ENCODE data around the gene NR1D2. TPM values are rescaled to one million over a fixed set of nuclear protein-coding genes. Genes with fewer than 3 reads are reported as not detected.
"Not testable (repeated sequence)": the region's sequence is repeated elsewhere in the genome, so short reads cannot be mapped to it uniquely, and the experiment has no call there.

NR1D2 gene
- 5.9 and 6.1 TPM in 2 replicates for total RNA-seq

DNA sequence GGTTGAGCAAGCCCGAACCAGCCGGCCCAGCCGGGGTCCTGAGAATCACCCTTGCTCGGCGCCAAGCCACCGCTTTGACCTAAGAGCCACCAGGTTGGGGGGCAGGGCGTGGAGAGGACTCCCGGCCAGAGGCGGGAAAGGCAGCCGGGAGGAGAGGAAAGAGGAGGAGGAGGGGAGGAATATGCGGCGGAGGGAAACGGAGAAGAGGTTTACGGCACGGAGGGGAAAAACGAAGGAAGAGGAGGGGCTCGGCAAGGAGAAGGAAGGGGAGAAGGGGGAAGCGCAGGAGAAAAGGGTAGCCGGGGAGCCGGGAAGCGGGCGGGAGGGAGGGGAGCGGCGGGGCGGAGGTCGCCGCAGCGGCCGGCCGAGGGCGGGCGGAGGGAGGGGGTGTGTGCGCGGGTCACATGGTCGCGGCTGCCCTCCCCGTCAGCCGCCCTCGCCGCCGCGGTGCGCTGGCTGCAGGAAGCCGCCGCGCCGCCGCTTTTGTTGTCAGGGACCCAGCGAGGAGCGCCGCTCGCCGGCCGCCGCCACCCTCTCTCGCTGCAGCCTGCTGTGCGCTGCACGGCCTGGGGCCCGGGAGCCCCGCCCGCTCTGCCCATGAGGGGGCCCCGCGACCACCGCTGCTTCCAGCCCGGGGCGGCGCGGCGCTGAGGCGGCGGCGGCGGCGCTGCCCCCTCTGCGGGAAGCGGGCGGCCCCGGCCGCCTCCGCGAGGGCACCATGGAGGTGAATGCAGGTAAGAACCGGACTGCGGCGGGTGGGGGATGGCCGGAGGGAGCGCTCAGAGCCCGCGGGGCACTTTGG, at the start of gene NR1D2:
NR1D2 (plus strand) TSS at position 426 of the 802 bp plus-strand sequence; CDS start at position 719, 293 bp downstream.
- no peak for DNase-seq (ENCODE audit: low read depth)
- peak within 1 kb of the TSS; percentile 82 for H3K4me3 ChIP-seq (ENCODE audit: low read depth, low read length)
- TF ChIP-seq, protein P1, sequence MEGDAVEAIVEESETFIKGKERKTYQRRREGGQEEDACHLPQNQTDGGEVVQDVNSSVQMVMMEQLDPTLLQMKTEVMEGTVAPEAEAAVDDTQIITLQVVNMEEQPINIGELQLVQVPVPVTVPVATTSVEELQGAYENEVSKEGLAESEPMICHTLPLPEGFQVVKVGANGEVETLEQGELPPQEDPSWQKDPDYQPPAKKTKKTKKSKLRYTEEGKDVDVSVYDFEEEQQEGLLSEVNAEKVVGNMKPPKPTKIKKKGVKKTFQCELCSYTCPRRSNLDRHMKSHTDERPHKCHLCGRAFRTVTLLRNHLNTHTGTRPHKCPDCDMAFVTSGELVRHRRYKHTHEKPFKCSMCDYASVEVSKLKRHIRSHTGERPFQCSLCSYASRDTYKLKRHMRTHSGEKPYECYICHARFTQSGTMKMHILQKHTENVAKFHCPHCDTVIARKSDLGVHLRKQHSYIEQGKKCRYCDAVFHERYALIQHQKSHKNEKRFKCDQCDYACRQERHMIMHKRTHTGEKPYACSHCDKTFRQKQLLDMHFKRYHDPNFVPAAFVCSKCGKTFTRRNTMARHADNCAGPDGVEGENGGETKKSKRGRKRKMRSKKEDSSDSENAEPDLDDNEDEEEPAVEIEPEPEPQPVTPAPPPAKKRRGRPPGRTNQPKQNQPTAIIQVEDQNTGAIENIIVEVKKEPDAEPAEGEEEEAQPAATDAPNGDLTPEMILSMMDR (conservative IDR thresholded peaks at IDR 0.05; ENCODE audit: low read depth, low read length) = no peak

DNA sequence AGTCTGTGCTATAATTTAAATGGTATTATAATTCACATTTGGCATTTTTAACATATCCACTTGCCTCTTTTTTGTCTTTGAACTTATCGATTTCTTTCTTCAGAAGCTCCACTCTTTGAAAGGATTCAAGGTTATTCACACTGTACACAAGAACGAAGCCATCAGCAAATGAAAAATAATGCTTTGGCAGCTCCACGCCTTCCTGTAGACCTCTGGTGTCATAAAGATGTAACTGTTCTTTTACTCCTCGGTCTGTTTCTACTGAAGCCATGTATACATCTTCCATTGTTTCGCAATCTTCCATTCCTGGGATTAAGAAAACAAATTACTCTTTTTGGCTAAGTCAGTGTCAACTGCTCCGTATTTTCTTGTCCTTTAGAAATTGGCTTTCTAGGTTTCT, 44.3 kb upstream of the NR1D2 start:
- no peak for DNase-seq (ENCODE audit: low read depth)
- TF ChIP-seq, protein P1 (conservative IDR thresholded peaks at IDR 0.05; ENCODE audit: low read depth, low read length) = no peak
- no peak overlapping the region for H3K4me3 ChIP-seq (ENCODE audit: low read depth, low read length)

DNA sequence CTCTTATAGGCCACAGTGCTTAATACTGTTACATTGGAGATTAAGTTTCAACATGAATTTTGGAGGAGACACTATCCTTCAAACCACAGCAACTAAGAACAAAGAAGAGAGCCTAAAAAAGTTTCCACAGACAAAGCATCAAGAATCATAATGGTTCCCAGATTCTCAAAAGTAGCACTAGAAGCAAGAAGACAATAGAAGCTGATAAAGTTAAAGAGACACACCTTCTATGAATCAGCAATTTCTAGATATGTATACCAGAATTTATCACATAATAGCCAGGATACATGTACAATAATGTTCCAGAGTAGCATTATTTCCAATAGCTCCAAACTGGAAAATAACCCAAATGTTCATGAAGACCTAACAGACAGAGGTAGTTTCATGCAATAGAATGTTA, 40.5 kb upstream of the NR1D2 start:
- DNase-seq (ENCODE audit: low read depth) = no peak
- TF ChIP-seq, protein P1 (conservative IDR thresholded peaks at IDR 0.05; ENCODE audit: low read depth, low read length) = no peak
- H3K4me3 ChIP-seq (ENCODE audit: low read depth, low read length) = no peak overlapping the region

DNA sequence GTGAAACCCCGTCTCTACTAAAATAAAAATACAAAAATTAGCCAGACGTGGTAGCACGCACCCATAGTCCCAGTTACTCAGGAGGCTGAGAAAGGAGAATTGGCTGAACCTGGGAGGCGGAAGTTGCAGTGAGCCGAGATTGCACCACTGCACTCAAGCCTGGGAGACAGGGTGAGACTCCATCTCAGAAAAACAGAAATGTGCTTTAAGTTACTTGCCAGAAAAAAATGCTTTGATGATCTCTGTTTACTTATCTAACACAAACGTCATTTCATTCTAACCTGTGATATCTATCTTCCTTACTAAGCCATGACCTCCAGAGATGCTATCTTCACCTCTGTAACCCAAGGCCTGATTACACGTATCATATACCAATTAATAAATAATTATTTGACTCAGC, 35.7 kb upstream of the NR1D2 start:
- no peak overlapping the region for H3K4me3 ChIP-seq (ENCODE audit: low read depth, low read length)
- TF ChIP-seq, protein P1 (conservative IDR thresholded peaks at IDR 0.05; ENCODE audit: low read depth, low read length) = no peak
- no peak for DNase-seq (ENCODE audit: low read depth)

DNA sequence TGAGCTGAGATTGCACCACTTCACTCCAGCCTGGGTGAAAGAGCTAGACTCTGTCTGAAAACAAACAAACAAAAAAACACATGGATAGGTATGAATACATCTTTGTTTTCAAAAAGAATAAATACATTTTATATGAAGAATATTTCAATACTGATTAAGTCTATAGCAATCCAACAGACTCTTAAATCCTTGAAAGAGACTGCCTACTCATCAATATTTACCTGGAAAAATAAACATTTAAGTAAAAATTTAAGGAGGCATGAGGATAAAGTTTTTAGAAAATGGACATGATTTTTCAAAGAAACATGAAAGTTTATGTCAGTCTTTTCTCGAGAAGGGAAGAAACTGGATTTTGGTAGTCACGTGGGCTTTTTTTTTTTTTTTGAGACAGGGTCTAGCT, 33.7 kb upstream of the NR1D2 start:
- TF ChIP-seq, protein P1 (conservative IDR thresholded peaks at IDR 0.05; ENCODE audit: low read depth, low read length) = no peak

DNA sequence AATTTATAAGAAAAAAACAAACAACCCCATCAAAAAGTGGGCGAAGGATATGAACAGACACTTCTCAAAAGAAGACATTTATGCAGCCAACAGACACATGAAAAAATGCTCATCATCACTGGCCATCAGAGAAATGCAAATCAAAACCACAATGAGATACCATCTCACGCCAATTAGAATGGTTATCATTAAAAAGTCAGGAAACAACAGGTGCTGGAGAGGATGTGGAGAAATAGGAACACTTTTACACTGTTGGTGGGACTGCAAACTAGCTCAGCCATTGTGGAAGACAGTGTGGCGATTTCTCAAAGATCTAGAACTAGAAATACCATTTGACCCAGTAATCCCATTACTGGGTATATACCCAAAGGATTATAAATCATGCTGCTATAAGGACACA, 32.8 kb upstream of the NR1D2 start:
- not testable (repeated sequence) for H3K4me3 ChIP-seq (ENCODE audit: low read depth, low read length); DNase-seq (ENCODE audit: low read depth)

More for the DNA sequence above, 33.7 kb upstream of the NR1D2 start:
- H3K4me3 ChIP-seq (ENCODE audit: low read depth, low read length) = no peak overlapping the region
- no peak for DNase-seq (ENCODE audit: low read depth)

DNA sequence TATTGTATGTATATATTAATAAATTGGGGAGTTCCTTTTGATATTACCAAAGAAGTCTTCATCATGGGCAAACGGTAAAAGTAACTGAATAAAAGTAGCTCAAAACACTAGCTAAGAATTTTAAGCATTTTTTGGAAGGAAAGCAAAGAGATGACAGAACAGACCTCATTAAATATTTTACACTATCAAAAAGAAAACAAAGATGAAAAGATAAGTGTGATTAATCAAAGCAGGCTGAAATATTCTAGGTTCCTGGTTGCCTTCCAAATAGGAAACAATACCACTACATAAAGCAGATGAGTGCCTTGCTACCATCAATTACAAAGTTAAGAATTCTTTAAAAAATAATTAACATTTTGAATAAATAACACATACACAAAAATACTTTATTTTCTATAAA, 31.9 kb upstream of the NR1D2 start:
- DNase-seq (ENCODE audit: low read depth) = no peak
- TF ChIP-seq, protein P1 (conservative IDR thresholded peaks at IDR 0.05; ENCODE audit: low read depth, low read length) = no peak
- H3K4me3 ChIP-seq (ENCODE audit: low read depth, low read length) = no peak overlapping the region
